ENCODE measurements around the gene EEF2K.

The EEF2K gene

GRCh38 chr16:22205577-22206012, 483 bp upstream of the EEF2K start:
- TF ChIP-seq CTCF (IDR thresholded peaks at IDR 0.05), result no peak
- H3K27ac Mint-ChIP-seq, result peak overlapping the region; percentile 32
- H3K9me3 Mint-ChIP-seq, result peaks cover 3% of the 10 kb centered on the region
- H3K4me1 Mint-ChIP-seq, result peaks cover 15% of the 10 kb centered on the region
- H3K27me3 Mint-ChIP-seq (ENCODE audit: low read depth, poor library complexity), result peaks cover 9% of the 10 kb centered on the region
- H3K36me3 Mint-ChIP-seq (ENCODE audit: low read depth), result peaks cover 14% of the 10 kb centered on the region
- no peak for DNase-seq
- peak overlapping the region; percentile 95 for H3K4me3 Mint-ChIP-seq

- DNase-seq, result peak; percentile 44
- H3K9me3 Mint-ChIP-seq, result peaks cover 11% of the 10 kb centered on the region
- peaks cover 27% of the 10 kb centered on the region for H3K36me3 Mint-ChIP-seq (ENCODE audit: low read depth)
- peak overlapping the region; percentile 95 for H3K4me3 Mint-ChIP-seq
- peaks cover 15% of the 10 kb centered on the region for H3K4me1 Mint-ChIP-seq
- H3K27me3 Mint-ChIP-seq (ENCODE audit: low read depth, poor library complexity), result peaks cover 9% of the 10 kb centered on the region
- TF ChIP-seq CTCF (IDR thresholded peaks at IDR 0.05), result no peak
- peak overlapping the region; percentile 34 for H3K27ac Mint-ChIP-seq
Observed at GRCh38 chr16:22206842-22207714, 1.0 kb downstream of the EEF2K start.

GRCh38 chr16:22207715-22208360, 1.8 kb downstream of the EEF2K start:
- no peak for TF ChIP-seq CTCF (IDR thresholded peaks at IDR 0.05)
- Mint-ChIP-seq H3K4me1 (peaks cover 15% of the 10 kb centered on the region), H3K9me3 (peaks cover 11% of the 10 kb centered on the region), H3K27ac (no peak overlapping the region), H3K36me3 (ENCODE audit: low read depth) (peaks cover 32% of the 10 kb centered on the region), H3K27me3 (ENCODE audit: low read depth, poor library complexity) (peaks cover 9% of the 10 kb centered on the region), H3K4me3 (peak overlapping the region; percentile 95)
- no peak for DNase-seq

- Mint-ChIP-seq H3K4me3 (no peak overlapping the region), H3K9me3 (peaks cover 19% of the 10 kb centered on the region), H3K4me1 (peaks cover 13% of the 10 kb centered on the region), H3K27me3 (ENCODE audit: low read depth, poor library complexity) (peaks cover 9% of the 10 kb centered on the region), H3K27ac (peak overlapping the region; percentile 59), H3K36me3 (ENCODE audit: low read depth) (peaks cover 54% of the 10 kb centered on the region)
- TF ChIP-seq CTCF (IDR thresholded peaks at IDR 0.05), result no peak
- DNase-seq, result no peak
Observed at GRCh38 chr16:22210285-22210684, 4.2 kb downstream of the EEF2K start.

GRCh38 chr16:22210854-22211253, 4.8 kb downstream of the EEF2K start:
- Mint-ChIP-seq H3K9me3 (peaks cover 19% of the 10 kb centered on the region), H3K27me3 (ENCODE audit: low read depth, poor library complexity) (peaks cover 9% of the 10 kb centered on the region), H3K4me1 (peaks cover 13% of the 10 kb centered on the region), H3K27ac (no peak overlapping the region), H3K36me3 (ENCODE audit: low read depth) (peaks cover 56% of the 10 kb centered on the region), H3K4me3 (no peak overlapping the region)
- DNase-seq, result no peak
- TF ChIP-seq CTCF (IDR thresholded peaks at IDR 0.05), result no peak
